Kidney epithelial cell (primary cell): ENCODE data around the gene TBL1XR1. TPM values are rescaled to one million over a fixed set of nuclear protein-coding genes. Genes with fewer than 3 reads are reported as not detected.

Experiments used
- DNase-seq: peaks from one replicate; pipeline ENCODE4 v3.0.0-alpha.2; 2010; ENCODE audit warnings: low read depth
- H3K27me3 ChIP-seq: 2 replicates; pipeline ENCODE4 v1.6.0; 2011; ENCODE audit warnings: low read length; ENCODE audit not compliant: control insufficient read depth, insufficient read depth
- H3K36me3 ChIP-seq: 2 replicates; pipeline ENCODE4 v1.5.1; 2011; ENCODE audit warnings: low read length; ENCODE audit not compliant: control insufficient read depth, insufficient read depth
- H3K4me3 ChIP-seq: 2 replicates; pipeline ENCODE4 v1.5.1; 2011; ENCODE audit warnings: low read depth, mild to moderate bottlenecking, control low read depth, low read length
- CTCF ChIP-seq: IDR thresholded peaks from 2 replicates; pipeline ENCODE4 v1.5.1; 2011; ENCODE audit warnings: mild to moderate bottlenecking, moderate library complexity, low read length, control low read depth, inconsistent platforms; ENCODE audit not compliant: insufficient read depth, poor library complexity, severe bottlenecking
- total RNA-seq: library from RNA; depleted of rRNA; stranded (reverse); fragments of >200 nt; gene quantifications from 2 replicates; pipeline ENCODE4 v1.2.3, GENCODE V29; 2015

The TBL1XR1 gene
- total RNA-seq, 1 donor from 2014 or later: 81.4 TPM

GRCh38 chr3:177062052-177062732 is 135.1 kb downstream of the TBL1XR1 start:
- no peaks in the 10 kb centered on the region for H3K36me3 ChIP-seq
- TF ChIP-seq CTCF: no peak
- no peak overlapping the region for H3K4me3 ChIP-seq

GRCh38 chr3:177061369-177061768 is 135.9 kb downstream of the TBL1XR1 start:
- DNase-seq: no peak
- TF ChIP-seq CTCF: no peak
- H3K4me3 ChIP-seq: no peak overlapping the region
- H3K27me3 ChIP-seq: no peaks in the 10 kb centered on the region
- no peaks in the 10 kb centered on the region for H3K36me3 ChIP-seq

More at GRCh38 chr3:177062052-177062732, 135.1 kb downstream of the TBL1XR1 start:
- no peak for DNase-seq
- no peaks in the 10 kb centered on the region for H3K27me3 ChIP-seq

GRCh38 chr3:177060492-177060891 is 136.8 kb downstream of the TBL1XR1 start:
- H3K4me3 ChIP-seq: no peak overlapping the region
- H3K36me3 ChIP-seq: no peaks in the 10 kb centered on the region
- H3K27me3 ChIP-seq: no peaks in the 10 kb centered on the region
- no peak for DNase-seq
- TF ChIP-seq CTCF: no peak

- H3K36me3 ChIP-seq: no peaks in the 10 kb centered on the region
- H3K4me3 ChIP-seq: no peak overlapping the region
Observed at GRCh38 chr3:177058648-177059047, 138.6 kb downstream of the TBL1XR1 start.

GRCh38 chr3:177057768-177058167 is 139.5 kb downstream of the TBL1XR1 start:
- H3K4me3 ChIP-seq: no peak overlapping the region
- no peak for DNase-seq
- no peaks in the 10 kb centered on the region for H3K27me3 ChIP-seq
- H3K36me3 ChIP-seq: no peaks in the 10 kb centered on the region
- no peak for TF ChIP-seq CTCF

More at GRCh38 chr3:177058648-177059047, 138.6 kb downstream of the TBL1XR1 start:
- DNase-seq: no peak
- TF ChIP-seq CTCF: no peak
- H3K27me3 ChIP-seq: no peaks in the 10 kb centered on the region

- H3K4me3 ChIP-seq: no peak overlapping the region
- H3K27me3 ChIP-seq: no peaks in the 10 kb centered on the region
- no peak for DNase-seq
- no peak for TF ChIP-seq CTCF
- H3K36me3 ChIP-seq: no peaks in the 10 kb centered on the region
Observed at GRCh38 chr3:177056927-177057326, 140.4 kb downstream of the TBL1XR1 start.
